Measurements from ENCODE around the gene PPHLN1. TPM values are rescaled to one million over a fixed set of nuclear protein-coding genes. Genes with fewer than 3 reads are reported as not detected.
"Not testable (repeated sequence)": the region's sequence is repeated elsewhere in the genome, so short reads cannot be mapped to it uniquely, and the experiment has no call there.

Gene PPHLN1
- total RNA-seq, 2 experiments from 2014 or later = 52.9 to 63.3 TPM

- no peaks in the 10 kb centered on the region for H3K27me3 Mint-ChIP-seq (ENCODE audit: low read depth)
- no peak for DNase-seq
- no peak overlapping the region for H3K4me3 Mint-ChIP-seq
- no peak overlapping the region for H3K27ac Mint-ChIP-seq
- peaks cover 23% of the 10 kb centered on the region for H3K36me3 Mint-ChIP-seq (ENCODE audit: low read depth)
- intact Hi-C loops (cut with micrococcal nuclease) = no loop called here
- CTCF ChIA-PET = interaction anchor here (6.4 kb wide), 1 partner anchor 14 kb away, joined by 31 read pairs; no protein-coding TSS in a partner anchor
- H3K4me1 Mint-ChIP-seq (ENCODE audit: low read depth) = peaks cover 6% of the 10 kb centered on the region
- H3K9me3 Mint-ChIP-seq = no peaks in the 10 kb centered on the region
Measured at GRCh38 chr12:42385326-42385841, 59.4 kb downstream of the PPHLN1 start.

DNA sequence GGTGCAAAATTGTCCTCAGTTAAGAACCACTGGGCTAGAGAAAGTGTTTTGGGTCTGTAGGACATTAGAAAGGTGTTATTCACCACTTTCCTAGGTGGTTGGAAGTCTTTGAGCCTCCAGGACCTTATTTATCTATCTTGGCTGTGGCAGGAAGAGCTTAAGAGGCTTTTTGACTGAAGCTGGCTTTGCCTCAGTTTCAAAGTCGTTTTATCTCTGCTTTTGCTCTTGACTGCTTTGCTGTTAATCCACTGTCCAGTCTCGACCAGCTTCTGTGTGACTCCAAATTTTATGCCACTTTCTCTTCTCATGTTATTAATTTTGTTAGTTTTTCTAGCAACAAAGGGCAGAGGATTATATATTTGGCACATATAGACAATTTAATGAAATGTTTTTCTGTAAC lies 60.3 kb downstream of the PPHLN1 start:
- CTCF ChIA-PET = interaction anchor here (1.6 kb wide), 1 partner anchor 15 kb away, joined by 8 read pairs; no protein-coding TSS in a partner anchor
- H3K27ac Mint-ChIP-seq = no peak overlapping the region

DNA sequence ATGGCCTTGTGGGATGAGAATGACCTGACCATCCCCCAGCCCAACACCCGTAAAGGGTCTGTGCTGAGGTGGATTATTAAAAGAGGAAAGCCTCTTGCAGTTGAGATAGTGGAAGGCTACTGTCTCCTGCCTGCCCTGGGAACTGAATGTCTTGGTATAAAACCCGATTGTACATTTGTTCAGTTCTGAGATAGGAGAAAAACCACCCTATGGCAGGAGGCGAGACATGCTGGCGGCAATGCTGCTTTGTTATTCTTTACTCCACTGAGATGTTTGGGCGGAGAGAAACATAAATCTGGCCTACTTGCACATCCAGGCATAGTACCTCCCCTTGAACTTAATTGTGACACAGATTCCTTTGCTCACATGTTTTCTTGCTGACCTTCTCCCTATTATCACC lies 62.1 kb downstream of the PPHLN1 start:
- H3K4me3 Mint-ChIP-seq; DNase-seq; intact Hi-C loops (cut with micrococcal nuclease); H3K27ac Mint-ChIP-seq; H3K4me1 Mint-ChIP-seq (ENCODE audit: low read depth); H3K9me3 Mint-ChIP-seq; H3K27me3 Mint-ChIP-seq (ENCODE audit: low read depth): not testable (repeated sequence)
- H3K36me3 Mint-ChIP-seq (ENCODE audit: low read depth) = peaks cover 24% of the 10 kb centered on the region
- CTCF ChIA-PET = interaction anchor here (1.6 kb wide), 1 partner anchor 16 kb away, joined by 8 read pairs; no protein-coding TSS in a partner anchor

More for the DNA sequence above, 60.3 kb downstream of the PPHLN1 start:
- intact Hi-C loops (cut with micrococcal nuclease) = no loop called here
- DNase-seq = no peak
- H3K27me3 Mint-ChIP-seq (ENCODE audit: low read depth) = no peaks in the 10 kb centered on the region
- H3K4me1 Mint-ChIP-seq (ENCODE audit: low read depth) = peaks cover 5% of the 10 kb centered on the region
- H3K36me3 Mint-ChIP-seq (ENCODE audit: low read depth) = peaks cover 26% of the 10 kb centered on the region
- H3K4me3 Mint-ChIP-seq = no peak overlapping the region
- no peaks in the 10 kb centered on the region for H3K9me3 Mint-ChIP-seq

DNA sequence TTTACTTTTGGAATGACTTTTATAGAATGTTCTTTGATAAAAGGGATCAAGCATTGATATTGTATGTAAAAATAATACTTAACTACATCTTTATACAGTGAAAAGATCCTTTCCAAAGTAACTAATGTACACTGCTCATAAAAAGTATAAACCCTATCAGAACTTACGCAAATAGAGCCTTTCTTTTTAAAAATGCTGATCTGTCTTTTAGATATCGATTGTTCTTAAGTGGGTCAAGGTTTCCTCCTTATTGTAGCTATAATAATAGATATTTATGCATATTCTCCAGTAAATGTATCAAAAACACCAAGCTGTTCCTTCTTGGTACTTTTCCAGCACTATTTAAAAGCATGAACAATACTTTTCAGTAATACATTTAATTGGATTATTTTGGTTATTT lies 68.5 kb downstream of the PPHLN1 start:
- Mint-ChIP-seq H3K36me3 (ENCODE audit: low read depth) (peaks cover 19% of the 10 kb centered on the region), H3K4me1 (ENCODE audit: low read depth) (no peaks in the 10 kb centered on the region), H3K27me3 (ENCODE audit: low read depth) (no peaks in the 10 kb centered on the region)

GRCh38 chr12:42396473-42397259 lies 70.7 kb downstream of the PPHLN1 start:
- CTCF ChIA-PET = no interaction called here
- Mint-ChIP-seq H3K4me3 (no peak overlapping the region), H3K4me1 (ENCODE audit: low read depth) (no peaks in the 10 kb centered on the region), H3K27me3 (ENCODE audit: low read depth) (no peaks in the 10 kb centered on the region), H3K27ac (no peak overlapping the region), H3K9me3 (no peaks in the 10 kb centered on the region), H3K36me3 (ENCODE audit: low read depth) (peaks cover 22% of the 10 kb centered on the region)
- intact Hi-C loops (cut with micrococcal nuclease) = no loop called here
- no peak for DNase-seq

More for the DNA sequence above, 68.5 kb downstream of the PPHLN1 start:
- no peaks in the 10 kb centered on the region for H3K9me3 Mint-ChIP-seq
- no peak for DNase-seq
- no peak overlapping the region for H3K27ac Mint-ChIP-seq
- CTCF ChIA-PET = no interaction called here
- H3K4me3 Mint-ChIP-seq = no peak overlapping the region
- intact Hi-C loops (cut with micrococcal nuclease) = no loop called here

- Mint-ChIP-seq H3K9me3 (no peaks in the 10 kb centered on the region), H3K4me3 (no peak overlapping the region), H3K4me1 (ENCODE audit: low read depth) (peaks cover 3% of the 10 kb centered on the region), H3K36me3 (ENCODE audit: low read depth) (peaks cover 24% of the 10 kb centered on the region), H3K27ac (no peak overlapping the region), H3K27me3 (ENCODE audit: low read depth) (no peaks in the 10 kb centered on the region)
- intact Hi-C loops (cut with micrococcal nuclease) = no loop called here
- CTCF ChIA-PET = no interaction called here
- DNase-seq = no peak
Measured at GRCh38 chr12:42402821-42403411, 76.9 kb downstream of the PPHLN1 start.

- Mint-ChIP-seq H3K27me3 (ENCODE audit: low read depth) (no peaks in the 10 kb centered on the region), H3K9me3 (no peaks in the 10 kb centered on the region), H3K36me3 (ENCODE audit: low read depth) (peaks cover 17% of the 10 kb centered on the region), H3K4me1 (ENCODE audit: low read depth) (peaks cover 5% of the 10 kb centered on the region), H3K4me3 (no peak overlapping the region), H3K27ac (no peak overlapping the region)
- no peak for DNase-seq
- intact Hi-C loops (cut with micrococcal nuclease) = no loop called here
- CTCF ChIA-PET = interaction anchor here (0.7 kb wide), 1 partner anchor 33 kb away, joined by 3 read pairs; no protein-coding TSS in a partner anchor
Measured at GRCh38 chr12:42407306-42407705, 81.3 kb downstream of the PPHLN1 start.

GRCh38 chr12:42409471-42409870 lies 83.5 kb downstream of the PPHLN1 start:
- peaks cover 30% of the 10 kb centered on the region for H3K36me3 Mint-ChIP-seq (ENCODE audit: low read depth)
- DNase-seq = no peak
- peaks cover 5% of the 10 kb centered on the region for H3K4me1 Mint-ChIP-seq (ENCODE audit: low read depth)
- CTCF ChIA-PET = no interaction called here
- intact Hi-C loops (cut with micrococcal nuclease) = no loop called here
- no peaks in the 10 kb centered on the region for H3K27me3 Mint-ChIP-seq (ENCODE audit: low read depth)
- no peak overlapping the region for H3K4me3 Mint-ChIP-seq
- H3K27ac Mint-ChIP-seq = no peak overlapping the region
- no peaks in the 10 kb centered on the region for H3K9me3 Mint-ChIP-seq

DNA sequence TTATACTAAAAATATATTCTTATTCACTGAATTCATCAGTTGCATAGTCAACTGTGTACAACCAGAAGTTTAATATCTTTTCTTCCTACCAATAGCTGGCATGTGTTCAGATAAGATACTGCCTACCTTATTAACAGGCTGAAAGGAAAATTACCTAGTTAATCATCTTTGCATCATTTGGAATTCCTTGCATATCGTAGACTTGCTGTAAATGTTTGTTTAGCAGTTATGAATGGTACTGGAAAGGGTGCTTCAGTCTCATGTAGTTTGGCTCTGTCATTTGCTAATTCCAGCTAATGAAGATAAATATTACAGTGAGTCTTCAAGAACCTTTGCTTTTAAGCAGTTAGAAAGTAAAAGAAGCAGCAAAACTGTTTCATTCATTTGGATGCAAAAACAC lies 84.4 kb downstream of the PPHLN1 start:
- Mint-ChIP-seq H3K36me3 (ENCODE audit: low read depth) (peaks cover 28% of the 10 kb centered on the region), H3K27me3 (ENCODE audit: low read depth) (no peaks in the 10 kb centered on the region), H3K4me1 (ENCODE audit: low read depth) (peaks cover 2% of the 10 kb centered on the region), H3K9me3 (no peaks in the 10 kb centered on the region), H3K27ac (no peak overlapping the region), H3K4me3 (no peak overlapping the region)
- intact Hi-C loops (cut with micrococcal nuclease) = no loop called here
- CTCF ChIA-PET = no interaction called here
- DNase-seq = no peak

DNA sequence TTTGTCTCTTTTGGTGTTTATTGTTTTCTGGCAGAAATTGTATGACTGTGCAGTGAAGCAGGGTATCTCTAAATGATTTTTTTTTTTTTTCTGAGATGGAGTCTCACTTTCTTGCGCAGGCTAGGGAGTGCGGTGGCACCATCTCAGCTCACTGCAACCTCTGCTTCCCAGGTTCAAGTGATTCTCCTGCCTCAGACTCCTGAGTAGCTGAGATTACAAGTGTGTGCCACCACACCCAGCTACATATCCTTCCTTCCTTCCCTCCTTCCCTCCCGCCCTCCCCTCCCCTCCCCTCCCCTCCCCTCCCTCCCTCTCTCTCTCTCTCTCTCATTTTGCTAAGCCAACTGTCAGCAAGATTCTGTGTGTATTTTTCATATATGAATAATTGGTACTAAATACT lies 94.4 kb downstream of the PPHLN1 start:
- H3K27ac Mint-ChIP-seq = no peak overlapping the region
- no peaks in the 10 kb centered on the region for H3K27me3 Mint-ChIP-seq (ENCODE audit: low read depth)
- H3K9me3 Mint-ChIP-seq = no peaks in the 10 kb centered on the region
- DNase-seq = no peak
- peaks cover 13% of the 10 kb centered on the region for H3K36me3 Mint-ChIP-seq (ENCODE audit: low read depth)
- peaks cover 25% of the 10 kb centered on the region for H3K4me1 Mint-ChIP-seq (ENCODE audit: low read depth)
- H3K4me3 Mint-ChIP-seq = no peak overlapping the region
- CTCF ChIA-PET = no interaction called here
- intact Hi-C loops (cut with micrococcal nuclease) = no loop called here

DNA sequence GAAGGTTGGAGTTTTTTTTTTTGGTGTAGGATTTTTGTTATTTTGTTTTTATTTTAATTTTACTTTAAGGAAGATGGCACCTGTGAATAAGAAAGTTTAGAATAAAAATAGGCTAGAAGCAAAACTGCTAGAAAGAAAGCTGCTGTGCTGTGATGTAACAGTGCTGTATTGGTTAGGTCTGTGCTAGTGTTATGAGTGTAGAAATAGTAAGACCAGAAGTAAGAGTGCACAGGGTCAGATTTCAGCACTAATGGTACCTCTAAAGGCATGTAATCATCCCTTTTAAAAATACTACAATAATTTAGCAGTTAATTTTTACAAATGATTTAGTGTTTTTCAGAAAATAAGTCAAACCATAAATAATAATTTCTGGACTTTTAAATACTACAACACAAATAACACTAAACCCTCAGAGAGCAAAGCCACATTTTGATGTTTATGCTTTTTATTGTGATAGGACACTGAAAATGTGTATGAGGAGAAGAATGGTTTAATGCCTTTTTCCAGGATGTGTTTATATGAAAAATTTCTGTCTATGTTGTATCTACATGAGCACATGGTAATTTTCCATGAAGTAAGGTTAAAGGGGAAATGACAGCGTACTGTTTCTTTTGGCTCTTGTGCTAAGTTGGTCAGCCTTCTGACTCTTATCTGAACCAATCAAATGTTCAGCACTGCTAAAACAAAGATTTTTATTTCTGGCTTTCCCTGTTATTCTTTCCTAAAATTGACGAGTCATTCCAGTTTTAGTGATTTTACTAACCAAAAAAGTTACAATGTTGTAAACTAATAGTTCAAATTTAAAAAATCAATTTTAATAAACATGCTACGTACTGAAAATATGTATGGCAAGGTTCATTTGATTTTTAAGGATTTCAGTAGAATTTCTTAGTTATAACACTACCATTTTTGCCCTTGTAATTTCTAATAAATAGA lies 96.1 kb downstream of the PPHLN1 start:
- intact Hi-C loops (cut with micrococcal nuclease) = no loop called here
- peaks cover 22% of the 10 kb centered on the region for H3K4me1 Mint-ChIP-seq (ENCODE audit: low read depth)
- peaks cover 12% of the 10 kb centered on the region for H3K36me3 Mint-ChIP-seq (ENCODE audit: low read depth)

GRCh38 chr12:42422785-42423184 lies 96.8 kb downstream of the PPHLN1 start:
- no peaks in the 10 kb centered on the region for H3K9me3 Mint-ChIP-seq
- H3K27ac Mint-ChIP-seq = no peak overlapping the region
- H3K36me3 Mint-ChIP-seq (ENCODE audit: low read depth) = peaks cover 17% of the 10 kb centered on the region
- H3K4me3 Mint-ChIP-seq = no peak overlapping the region
- DNase-seq = no peak
- peaks cover 20% of the 10 kb centered on the region for H3K4me1 Mint-ChIP-seq (ENCODE audit: low read depth)
- H3K27me3 Mint-ChIP-seq (ENCODE audit: low read depth) = no peaks in the 10 kb centered on the region
- CTCF ChIA-PET = no interaction called here
- intact Hi-C loops (cut with micrococcal nuclease) = no loop called here

More for the DNA sequence above, 96.1 kb downstream of the PPHLN1 start:
- CTCF ChIA-PET = no interaction called here
- no peak overlapping the region for H3K4me3 Mint-ChIP-seq
- H3K9me3 Mint-ChIP-seq = no peaks in the 10 kb centered on the region
- H3K27ac Mint-ChIP-seq = no peak overlapping the region
- no peak for DNase-seq
- no peaks in the 10 kb centered on the region for H3K27me3 Mint-ChIP-seq (ENCODE audit: low read depth)

All from activated naive CD4-positive, alpha-beta T cell treated with anti-CD3 and anti-CD28 coated beads for 36 hours (primary cell).